Measurements from ENCODE around the gene CCDC102A. TPM values are rescaled to one million over a fixed set of nuclear protein-coding genes. Genes with fewer than 3 reads are reported as not detected.
"Not testable (repeated sequence)": the region's sequence is repeated elsewhere in the genome, so short reads cannot be mapped to it uniquely, and the experiment has no call there.

CCDC102A gene
- total RNA-seq, 1 donor from 2014 or later = 10.5 TPM

DNA sequence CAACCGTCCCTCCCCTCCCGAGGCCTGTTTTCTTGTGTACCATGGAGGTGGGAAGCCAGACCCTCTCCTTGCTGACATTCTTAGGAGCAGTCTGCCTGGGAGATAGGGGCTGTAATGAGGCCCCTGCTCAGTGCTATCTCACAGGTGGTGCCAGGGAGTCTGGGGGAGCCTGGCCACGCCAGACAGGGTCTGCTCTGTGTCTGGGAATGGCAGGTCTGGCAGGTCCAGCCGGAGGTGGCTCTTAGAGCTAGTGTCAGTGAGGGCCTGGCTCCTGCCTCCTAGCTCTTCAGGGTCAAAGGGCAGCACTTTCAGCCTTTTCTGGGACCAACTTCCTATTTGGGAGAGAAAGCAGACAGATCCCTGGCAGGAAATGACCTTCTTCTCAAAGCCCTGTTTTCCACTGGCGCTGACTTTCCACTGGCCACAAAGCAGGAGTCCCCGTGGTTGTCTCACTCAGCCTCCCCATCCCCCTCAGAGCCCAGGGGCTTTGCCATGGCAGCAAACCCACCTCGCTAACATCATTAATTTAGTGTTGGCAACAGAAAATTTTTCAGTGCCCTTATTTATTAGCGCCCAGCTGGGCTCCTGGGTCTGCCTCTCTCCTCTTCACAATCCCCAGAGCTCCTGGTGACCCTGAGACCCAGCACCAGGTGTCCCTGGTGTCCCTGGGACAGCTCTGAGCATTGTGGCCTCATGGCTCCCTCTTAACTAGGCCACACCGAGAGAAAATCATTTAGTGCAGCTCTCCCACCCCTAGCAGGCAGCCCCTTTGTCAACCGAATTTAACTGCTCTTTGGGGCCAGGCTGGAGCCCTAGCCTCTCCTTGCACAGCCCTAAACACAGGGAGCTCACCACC, 26.1 kb downstream of the CCDC102A start:
- DNase-seq (peak; percentile 30), ATAC-seq (ENCODE audit: poor library complexity) (no peak)
- intact Hi-C loops (cut with DNase I) = no loop called here

GRCh38 chr16:57509231-57509923, 27.0 kb downstream of the CCDC102A start:
- DNase-seq = peak; percentile 43
- no peak for ATAC-seq (ENCODE audit: poor library complexity)
- intact Hi-C loops (cut with DNase I) = no loop called here

GRCh38 chr16:57508035-57508425, 28.3 kb downstream of the CCDC102A start:
- intact Hi-C loops (cut with DNase I) = no loop called here
- ATAC-seq (ENCODE audit: poor library complexity) = no peak
- DNase-seq = no peak

DNA sequence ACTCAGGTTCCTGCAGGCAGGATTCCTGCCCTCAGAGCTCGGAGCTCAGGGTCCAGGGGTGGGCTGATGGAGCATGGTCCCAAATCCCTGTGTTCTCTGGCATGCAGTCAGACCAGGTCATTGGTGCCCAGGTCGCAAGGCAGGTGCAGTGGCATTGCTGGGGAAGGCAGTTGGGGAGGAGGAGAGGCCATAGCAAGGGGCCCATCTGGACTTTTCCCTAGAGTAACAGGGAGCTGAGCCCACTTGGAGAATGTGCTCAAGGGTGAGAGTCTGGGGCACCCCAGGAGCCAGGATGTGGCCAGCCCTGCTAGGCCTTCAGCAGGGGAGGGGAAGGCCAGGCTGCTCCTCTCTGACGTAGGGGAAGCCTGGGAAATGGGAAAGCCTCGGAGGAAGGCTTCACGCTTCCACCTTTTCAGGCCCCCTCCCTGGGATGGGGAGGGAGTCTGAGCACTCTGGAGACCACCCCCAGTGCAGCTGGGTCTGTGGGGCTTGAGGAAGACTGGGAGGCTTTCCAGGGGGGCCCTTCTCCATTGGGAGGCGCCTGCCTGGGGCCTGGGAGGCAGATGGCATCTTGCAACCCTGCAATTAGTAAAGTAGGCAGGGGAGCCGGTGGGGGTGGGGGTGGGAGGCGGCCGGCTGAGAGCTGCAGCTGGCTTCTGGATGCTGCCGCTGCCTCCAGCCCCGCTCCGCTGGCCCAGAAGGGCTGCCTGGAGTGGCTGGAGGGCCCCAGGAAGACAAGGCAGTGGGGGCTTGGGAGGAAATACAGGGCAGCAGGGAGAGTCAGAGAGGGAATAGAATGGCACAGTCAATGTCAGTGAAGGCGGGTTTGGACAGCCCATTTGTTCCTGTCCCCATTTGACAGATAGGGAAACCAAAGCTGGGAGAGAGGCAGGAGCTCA, 29.0 kb downstream of the CCDC102A start:
- DNase-seq (peak; percentile 23), ATAC-seq (ENCODE audit: poor library complexity) (no peak)
- intact Hi-C loops (cut with DNase I) = no loop called here

- DNase-seq = peak; percentile 22
- ATAC-seq (ENCODE audit: poor library complexity) = no peak
- intact Hi-C loops (cut with DNase I) = no loop called here
Observed at GRCh38 chr16:57505169-57505568, 31.2 kb downstream of the CCDC102A start.

- peak; percentile 31 for DNase-seq
- ATAC-seq (ENCODE audit: poor library complexity) = no peak
- intact Hi-C loops (cut with DNase I) = no loop called here
Observed at GRCh38 chr16:57504491-57504890, 31.9 kb downstream of the CCDC102A start.

DNA sequence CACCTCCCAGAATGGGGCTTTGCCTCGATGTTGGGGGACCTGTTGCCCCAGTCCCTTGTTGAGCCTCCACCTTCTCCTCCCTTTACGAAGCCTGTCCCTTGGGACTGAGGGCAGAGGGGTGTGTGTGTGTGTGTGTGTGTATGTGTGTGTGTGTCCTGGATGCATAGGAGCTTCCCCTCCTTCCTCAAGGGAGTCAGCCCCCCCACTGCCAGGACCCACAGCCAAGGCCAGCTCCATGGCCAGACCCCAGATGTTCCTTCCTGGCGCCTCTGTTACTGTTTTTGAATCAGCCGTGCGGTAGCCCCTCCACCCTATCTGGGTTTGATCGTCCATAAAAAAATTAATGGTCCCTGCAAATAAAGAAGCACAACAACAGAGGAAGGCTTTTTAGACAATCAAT, 32.4 kb downstream of the CCDC102A start:
- ATAC-seq (ENCODE audit: poor library complexity) (no peak), DNase-seq (peak; percentile 8)
- intact Hi-C loops (cut with DNase I) = no loop called here

DNA sequence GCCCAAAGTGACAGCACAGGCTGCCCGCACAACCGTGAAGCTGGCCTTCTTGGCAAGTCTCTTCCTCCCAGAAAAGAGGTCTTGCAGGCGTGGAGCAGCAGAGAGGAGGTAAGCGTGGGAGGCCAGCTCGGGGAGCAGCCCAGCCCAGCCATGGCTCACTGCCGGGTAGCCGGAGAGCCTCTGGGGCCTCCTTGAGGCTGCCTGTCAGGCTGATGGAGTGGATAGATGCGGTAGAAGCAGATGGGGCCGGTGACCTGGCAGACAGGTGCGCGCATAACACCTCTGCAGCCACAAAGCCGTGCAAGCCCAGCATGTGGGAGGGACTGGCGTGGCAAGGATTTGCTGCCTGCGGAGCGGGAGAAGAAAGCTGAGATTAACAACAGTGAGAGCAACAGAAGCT, 33.0 kb downstream of the CCDC102A start:
- ATAC-seq (ENCODE audit: poor library complexity) = no peak

GRCh38 chr16:57502048-57502775, 34.2 kb downstream of the CCDC102A start:
- intact Hi-C loops (cut with DNase I) = no loop called here
- no peak for DNase-seq
- no peak for ATAC-seq (ENCODE audit: poor library complexity)

More for the DNA sequence above, 33.0 kb downstream of the CCDC102A start:
- intact Hi-C loops (cut with DNase I) = no loop called here
- DNase-seq = peak; percentile 37

GRCh38 chr16:57501492-57501891, 34.9 kb downstream of the CCDC102A start:
- intact Hi-C loops (cut with DNase I) = no loop called here
- DNase-seq (no peak), ATAC-seq (ENCODE audit: poor library complexity) (no peak)

- ATAC-seq (ENCODE audit: poor library complexity) = no peak
- peak; percentile 22 for DNase-seq
- intact Hi-C loops (cut with DNase I) = no loop called here
Observed at GRCh38 chr16:57500578-57501111, 35.7 kb downstream of the CCDC102A start.

DNA sequence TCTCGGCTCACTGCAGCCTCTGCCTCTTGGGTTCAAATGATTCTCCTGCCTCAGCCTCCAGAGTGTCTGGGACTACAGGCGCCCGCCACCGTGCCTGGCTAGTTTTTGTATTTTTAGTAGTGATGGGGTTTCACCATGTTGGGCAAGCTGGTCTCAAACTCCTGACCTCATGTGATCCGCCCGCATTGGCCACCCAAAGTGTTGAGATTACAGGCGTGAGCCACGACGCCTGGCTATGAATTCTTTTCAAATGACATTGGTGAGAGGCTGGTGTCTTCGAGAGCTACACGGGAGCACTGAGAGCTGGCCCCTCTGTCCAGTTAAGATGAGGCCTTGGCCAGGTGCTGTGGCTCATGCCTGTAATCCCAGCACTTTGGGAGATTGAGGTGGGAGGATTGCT, 36.4 kb downstream of the CCDC102A start:
- DNase-seq = peak; percentile 19
- ATAC-seq (ENCODE audit: poor library complexity); intact Hi-C loops (cut with DNase I): not testable (repeated sequence)

DNA sequence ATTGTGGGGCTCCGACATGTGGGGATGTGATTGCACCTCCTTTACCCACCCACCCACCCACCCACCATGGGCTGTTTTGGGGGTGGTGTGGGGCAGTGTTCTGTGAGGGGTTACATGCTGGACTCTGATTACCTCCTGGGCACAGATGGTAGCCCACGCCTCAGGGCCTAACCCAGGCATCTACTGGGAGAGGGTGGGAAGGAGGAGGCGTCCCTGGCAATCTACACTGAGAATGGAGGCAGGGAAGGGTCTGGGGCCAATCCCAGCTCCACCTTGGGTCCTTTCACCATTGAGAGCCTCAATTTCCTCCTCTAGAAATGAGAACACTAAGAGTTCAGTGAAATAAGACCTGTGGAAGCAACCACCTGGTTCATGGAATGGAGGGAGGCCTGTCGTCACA, 38.3 kb downstream of the CCDC102A start:
- intact Hi-C loops (cut with DNase I) = no loop called here
- no peak for ATAC-seq (ENCODE audit: poor library complexity)
- no peak for DNase-seq

DNA sequence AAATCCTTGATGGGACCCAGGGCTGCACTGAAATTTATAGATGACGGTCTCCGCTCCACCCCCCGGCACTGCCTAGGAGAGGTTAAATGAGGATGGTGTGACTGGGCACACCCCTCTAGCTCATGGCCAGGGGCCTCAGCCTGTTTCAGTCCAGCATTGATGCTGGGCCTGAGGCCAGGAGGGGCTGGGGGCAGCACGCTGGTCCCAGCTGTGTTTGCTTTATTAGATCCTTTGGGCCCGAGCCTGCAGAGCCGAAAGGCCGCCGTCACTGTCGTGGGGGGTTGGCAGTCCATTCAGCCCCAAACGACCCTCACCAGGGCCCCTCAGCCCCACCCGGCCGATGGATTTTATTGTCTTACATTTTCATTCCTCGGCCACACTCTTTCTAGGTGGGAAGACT, 39.2 kb downstream of the CCDC102A start:
- no peak for ATAC-seq (ENCODE audit: poor library complexity)
- intact Hi-C loops (cut with DNase I) = no loop called here
- DNase-seq = peak; percentile 21

GRCh38 chr16:57493767-57494166, 42.6 kb downstream of the CCDC102A start:
- intact Hi-C loops (cut with DNase I) = no loop called here

GRCh38 chr16:57489229-57489628, 47.1 kb downstream of the CCDC102A start:
- intact Hi-C loops (cut with DNase I) = no loop called here
- ATAC-seq (ENCODE audit: poor library complexity) (no peak), DNase-seq (no peak)

More at GRCh38 chr16:57493767-57494166, 42.6 kb downstream of the CCDC102A start:
- ATAC-seq (ENCODE audit: poor library complexity) (no peak), DNase-seq (no peak)

GRCh38 chr16:57486858-57487834, 49.2 kb downstream of the CCDC102A start:
- DNase-seq (no peak), ATAC-seq (ENCODE audit: poor library complexity) (no peak)

More at GRCh38 chr16:57486858-57487834, 49.2 kb downstream of the CCDC102A start:
- intact Hi-C loops (cut with DNase I) = no loop called here
